Measurements from ENCODE around the gene KIAA0513. TPM values are rescaled to one million over a fixed set of nuclear protein-coding genes. Genes with fewer than 3 reads are reported as not detected.

The KIAA0513 gene
- total RNA-seq, 2 experiments from 2014 or later: 15.7 to 15.9 TPM

GRCh38 chr16:85006639-85007038 is 21.0 kb upstream of the KIAA0513 start:
- H3K4me1 Mint-ChIP-seq (ENCODE audit: low read depth): peaks cover 65% of the 10 kb centered on the region
- POLR2A ChIA-PET: interaction anchor here (0.6 kb wide), 1 partner anchor 137 kb away, joined by 3 read pairs; no protein-coding TSS in a partner anchor

GRCh38 chr16:85007496-85008214 is 19.9 kb upstream of the KIAA0513 start:
- Mint-ChIP-seq H3K27me3 (no peaks in the 10 kb centered on the region), H3K9me3 (no peaks in the 10 kb centered on the region), H3K27ac (no peak overlapping the region), H3K4me1 (ENCODE audit: low read depth) (peaks cover 63% of the 10 kb centered on the region), H3K36me3 (peaks cover 12% of the 10 kb centered on the region), H3K4me3 (no peak overlapping the region)
- POLR2A ChIA-PET: no interaction called here
- CTCF ChIA-PET: interaction anchor here (1.0 kb wide), 1 partner anchor 37 kb away, joined by 3 read pairs; no protein-coding TSS in a partner anchor
- no peak for DNase-seq
- intact Hi-C loops (cut with micrococcal nuclease): no loop called here

More at GRCh38 chr16:85006639-85007038, 21.0 kb upstream of the KIAA0513 start:
- Mint-ChIP-seq H3K9me3 (no peaks in the 10 kb centered on the region), H3K27ac (no peak overlapping the region), H3K27me3 (no peaks in the 10 kb centered on the region), H3K4me3 (no peak overlapping the region), H3K36me3 (peaks cover 11% of the 10 kb centered on the region)
- intact Hi-C loops (cut with micrococcal nuclease): no loop called here
- no peak for DNase-seq
- CTCF ChIA-PET: no interaction called here

DNA sequence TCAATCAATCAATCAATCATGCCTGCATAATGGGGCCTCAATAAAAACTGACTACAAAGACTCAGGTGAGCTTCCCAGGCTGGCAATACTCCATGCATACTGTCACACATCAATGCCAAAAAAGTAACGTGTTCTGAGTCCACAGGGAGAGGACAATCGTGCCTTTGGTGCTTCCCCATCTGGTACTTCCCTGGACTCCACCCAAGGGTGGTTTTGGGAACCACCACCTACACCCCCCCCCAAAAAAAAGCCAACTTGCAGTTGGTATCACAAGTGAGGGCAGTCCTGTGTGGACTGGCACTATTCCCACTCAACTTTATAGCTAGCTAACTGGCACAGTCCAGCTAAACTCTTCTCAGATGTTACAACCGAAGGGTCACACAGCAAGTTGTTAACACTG is 19.3 kb upstream of the KIAA0513 start:
- POLR2A ChIA-PET: no interaction called here

GRCh38 chr16:85010446-85010930 is 17.1 kb upstream of the KIAA0513 start:
- Mint-ChIP-seq H3K4me1 (ENCODE audit: low read depth) (peaks cover 39% of the 10 kb centered on the region), H3K27me3 (no peaks in the 10 kb centered on the region), H3K9me3 (no peaks in the 10 kb centered on the region), H3K36me3 (peaks cover 12% of the 10 kb centered on the region), H3K27ac (peak overlapping the region; percentile 92), H3K4me3 (peak overlapping the region; percentile 99)
- ChIA-PET POLR2A (interaction anchor here (2.2 kb wide), 1 partner anchor 17 kb away, joined by 10 read pairs; the partner anchor contains the start of gene KIAA0513), CTCF (interaction anchor here (0.6 to 3.3 kb wide), 10 partner anchors 12 to 338 kb away, joined by 3 to 18 read pairs (median 4); partner anchors contain the start of gene KIAA0513)
- no peak for DNase-seq
- intact Hi-C loops (cut with micrococcal nuclease): loop anchor here (2.0 kb wide), 1 partner anchor 44 kb away; no protein-coding TSS in a partner anchor

More for the DNA sequence above, 19.3 kb upstream of the KIAA0513 start:
- no peak overlapping the region for H3K4me3 Mint-ChIP-seq
- no peaks in the 10 kb centered on the region for H3K9me3 Mint-ChIP-seq
- no peaks in the 10 kb centered on the region for H3K27me3 Mint-ChIP-seq
- H3K4me1 Mint-ChIP-seq (ENCODE audit: low read depth): peaks cover 58% of the 10 kb centered on the region
- DNase-seq: no peak
- peaks cover 12% of the 10 kb centered on the region for H3K36me3 Mint-ChIP-seq
- H3K27ac Mint-ChIP-seq: no peak overlapping the region
- CTCF ChIA-PET: interaction anchor here (0.6 kb wide), 1 partner anchor 543 kb away, joined by 3 read pairs; no protein-coding TSS in a partner anchor
- intact Hi-C loops (cut with micrococcal nuclease): no loop called here

- no peaks in the 10 kb centered on the region for H3K27me3 Mint-ChIP-seq
- intact Hi-C loops (cut with micrococcal nuclease): loop anchor here (1.0 to 2.0 kb wide), 2 partner anchors 18 to 44 kb away; no protein-coding TSS in a partner anchor
- ChIA-PET POLR2A (interaction anchor here (0.5 to 2.2 kb wide), 4 partner anchors 11 to 75 kb away, joined by 3 to 10 read pairs (median 4); partner anchors contain the start of gene KIAA0513), CTCF (interaction anchor here (0.6 to 3.3 kb wide), 10 partner anchors 12 to 339 kb away, joined by 3 to 18 read pairs (median 4); partner anchors contain the start of gene KIAA0513)
- H3K9me3 Mint-ChIP-seq: no peaks in the 10 kb centered on the region
- peaks cover 37% of the 10 kb centered on the region for H3K4me1 Mint-ChIP-seq (ENCODE audit: low read depth)
- DNase-seq: peak; percentile 89
- H3K36me3 Mint-ChIP-seq: peaks cover 9% of the 10 kb centered on the region
- peak within 1 kb of the TSS; percentile 99 for H3K4me3 Mint-ChIP-seq
- peak within 1 kb of the TSS; percentile 92 for H3K27ac Mint-ChIP-seq
Observed at GRCh38 chr16:85010931-85011845, 16.4 kb upstream of the KIAA0513 start, which contains the start of gene ZDHHC7. TSS of gene ZDHHC7 (minus strand) at chr16:85011535. CDS start at chr16:84990618, 20,917 bp downstream.

GRCh38 chr16:85011846-85012284 is 15.7 kb upstream of the KIAA0513 start:
- CTCF ChIA-PET: interaction anchor here (0.9 to 3.3 kb wide), 6 partner anchors 15 to 103 kb away, joined by 3 to 18 read pairs (median 6); partner anchors contain the start of gene KIAA0513
- POLR2A ChIA-PET: interaction anchor here (1.0 to 2.2 kb wide), 3 partner anchors 16 to 75 kb away, joined by 3 to 10 read pairs (median 6); partner anchors contain the start of gene KIAA0513
- Mint-ChIP-seq H3K36me3 (peaks cover 7% of the 10 kb centered on the region), H3K4me3 (peak overlapping the region; percentile 97), H3K27ac (peak overlapping the region; percentile 91), H3K4me1 (ENCODE audit: low read depth) (peaks cover 38% of the 10 kb centered on the region), H3K9me3 (no peaks in the 10 kb centered on the region), H3K27me3 (no peaks in the 10 kb centered on the region)
- intact Hi-C loops (cut with micrococcal nuclease): loop anchor here (1.0 to 2.0 kb wide), 2 partner anchors 17 to 43 kb away; no protein-coding TSS in a partner anchor
- DNase-seq: no peak

DNA sequence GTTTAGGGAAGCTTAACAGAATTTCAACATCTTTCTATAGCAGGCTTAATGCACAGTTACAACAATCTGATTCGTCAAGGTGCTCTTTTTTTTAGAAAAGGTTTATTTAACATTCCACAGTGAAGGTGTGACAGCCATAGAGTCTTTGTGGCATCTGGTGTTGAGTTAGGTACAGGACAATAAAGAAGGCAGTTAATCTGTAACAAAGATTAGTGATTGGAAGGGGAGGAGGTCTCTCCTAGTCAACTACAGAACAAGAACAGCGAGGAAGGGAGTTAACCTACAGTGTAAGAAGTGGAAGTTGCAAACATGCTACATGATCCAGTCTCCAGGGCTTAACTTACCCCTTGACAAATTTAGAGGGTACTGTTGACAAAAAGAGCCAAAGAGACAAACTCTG is 13.3 kb upstream of the KIAA0513 start:
- H3K27me3 Mint-ChIP-seq: no peaks in the 10 kb centered on the region
- ChIA-PET CTCF (no interaction called here), POLR2A (no interaction called here)
- intact Hi-C loops (cut with micrococcal nuclease): no loop called here
- H3K27ac Mint-ChIP-seq: no peak overlapping the region
- H3K36me3 Mint-ChIP-seq: peaks cover 7% of the 10 kb centered on the region
- peaks cover 31% of the 10 kb centered on the region for H3K4me1 Mint-ChIP-seq (ENCODE audit: low read depth)
- H3K4me3 Mint-ChIP-seq: no peak overlapping the region
- no peaks in the 10 kb centered on the region for H3K9me3 Mint-ChIP-seq
- DNase-seq: no peak

GRCh38 chr16:85015481-85016187 is 12.0 kb upstream of the KIAA0513 start:
- H3K4me1 Mint-ChIP-seq (ENCODE audit: low read depth): peaks cover 20% of the 10 kb centered on the region
- intact Hi-C loops (cut with micrococcal nuclease): no loop called here
- peaks cover 2% of the 10 kb centered on the region for H3K27me3 Mint-ChIP-seq

DNA sequence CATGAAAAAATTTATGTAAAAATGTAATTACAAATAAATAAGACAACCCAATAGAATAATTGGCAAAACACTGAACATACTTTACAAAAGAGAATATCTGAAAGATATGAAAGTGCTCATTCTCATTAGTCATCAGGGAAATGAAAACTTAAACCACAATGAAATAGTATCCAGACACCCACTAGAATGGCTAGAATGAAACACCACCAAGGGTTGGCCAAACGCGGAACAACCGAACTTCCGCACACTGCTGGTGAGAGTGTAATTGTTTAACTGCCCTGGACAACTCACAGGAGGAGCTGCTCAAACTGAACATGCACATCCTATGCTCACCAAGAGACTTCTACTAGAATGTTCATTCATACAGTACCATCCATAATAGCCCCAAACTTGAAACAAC is 10.4 kb upstream of the KIAA0513 start:
- H3K27me3 Mint-ChIP-seq: peaks cover 2% of the 10 kb centered on the region
- H3K9me3 Mint-ChIP-seq: no peaks in the 10 kb centered on the region
- H3K4me1 Mint-ChIP-seq (ENCODE audit: low read depth): peaks cover 18% of the 10 kb centered on the region
- intact Hi-C loops (cut with micrococcal nuclease): no loop called here
- no peaks in the 10 kb centered on the region for H3K36me3 Mint-ChIP-seq
- ChIA-PET CTCF (interaction anchor here (0.9 kb wide), 1 partner anchor 11 kb away, joined by 3 read pairs; the partner anchor contains the start of gene KIAA0513), POLR2A (interaction anchor here (2.5 kb wide), 1 partner anchor 10 kb away, joined by 7 read pairs; the partner anchor contains the start of gene KIAA0513)
- peak; percentile 54 for DNase-seq
- H3K27ac Mint-ChIP-seq: no peak overlapping the region
- H3K4me3 Mint-ChIP-seq: no peak overlapping the region

More at GRCh38 chr16:85015481-85016187, 12.0 kb upstream of the KIAA0513 start:
- Mint-ChIP-seq H3K36me3 (peaks cover 7% of the 10 kb centered on the region), H3K27ac (no peak overlapping the region), H3K9me3 (no peaks in the 10 kb centered on the region), H3K4me3 (no peak overlapping the region)
- DNase-seq: no peak
- ChIA-PET CTCF (no interaction called here), POLR2A (interaction anchor here (2.5 kb wide), 1 partner anchor 12 kb away, joined by 7 read pairs; the partner anchor contains the start of gene KIAA0513)

DNA sequence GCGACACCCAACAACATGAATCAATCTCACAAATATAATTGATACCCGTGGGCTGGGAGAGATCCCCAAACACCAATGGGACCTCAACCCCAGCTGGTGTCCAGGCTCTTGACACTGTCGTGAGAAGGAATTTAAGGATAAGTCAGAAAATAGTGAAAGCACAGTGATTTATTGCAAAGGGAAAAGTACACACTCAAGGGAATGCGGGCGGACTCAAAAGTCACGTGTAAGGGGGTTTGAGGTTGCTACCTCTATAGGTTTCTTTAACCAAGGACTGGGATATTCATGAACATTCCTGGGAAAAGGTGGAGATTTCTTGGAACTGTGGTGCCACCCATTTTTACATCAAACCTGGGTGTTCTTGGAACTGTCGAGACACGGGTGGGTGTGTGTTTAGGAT is 10.0 kb upstream of the KIAA0513 start:
- CTCF ChIA-PET: interaction anchor here (0.9 kb wide), 1 partner anchor 10 kb away, joined by 3 read pairs; the partner anchor contains the start of gene KIAA0513
- DNase-seq: no peak
- POLR2A ChIA-PET: interaction anchor here (2.5 kb wide), 1 partner anchor 10 kb away, joined by 7 read pairs; the partner anchor contains the start of gene KIAA0513
- peaks cover 2% of the 10 kb centered on the region for H3K27me3 Mint-ChIP-seq
- intact Hi-C loops (cut with micrococcal nuclease): no loop called here
- H3K36me3 Mint-ChIP-seq: no peaks in the 10 kb centered on the region
- peaks cover 15% of the 10 kb centered on the region for H3K4me1 Mint-ChIP-seq (ENCODE audit: low read depth)
- H3K9me3 Mint-ChIP-seq: no peaks in the 10 kb centered on the region
- H3K27ac Mint-ChIP-seq: no peak overlapping the region
- H3K4me3 Mint-ChIP-seq: no peak overlapping the region
